Transverse colon (tissue), 3 donors: ENCODE results near the gene SASH1.

Source experiments
- CTCF ChIP-seq, 5 experiments: fragments of 200-600 bp in 3 of 5; fragments of 450-650 bp in 2 of 5; sonication (generic) in 3 of 5; IDR thresholded peaks; 1 replicate in 2 of 5; 2 replicates in 3 of 5; pipeline ENCODE4 v1.5.1; 2016 to 2017; ENCODE audit warnings: antibody characterized with exemption in 5 of 5, inconsistent platforms in 3 of 5, mild to moderate bottlenecking in 2 of 5, moderate library complexity in 1 of 5
- POLR2A ChIP-seq: fragments of 450-650 bp; IDR thresholded peaks from one replicate; pipeline ENCODE4 v1.6.1; 2016; ENCODE audit warnings: antibody characterized with exemption, mild to moderate bottlenecking, moderate library complexity

GRCh38 chr6:148521586-148521985 lies 178.9 kb downstream of the SASH1 start:
- no peak for TF ChIP-seq CTCF (IDR thresholded peaks at IDR 0.05)
- no peak for TF ChIP-seq POLR2A
